ENCODE measurements around the gene LMAN1L. TPM values are rescaled to one million over a fixed set of nuclear protein-coding genes. Genes with fewer than 3 reads are reported as not detected.

Gene LMAN1L
- total RNA-seq, 1 donor from 2014 or later = not detected

DNA sequence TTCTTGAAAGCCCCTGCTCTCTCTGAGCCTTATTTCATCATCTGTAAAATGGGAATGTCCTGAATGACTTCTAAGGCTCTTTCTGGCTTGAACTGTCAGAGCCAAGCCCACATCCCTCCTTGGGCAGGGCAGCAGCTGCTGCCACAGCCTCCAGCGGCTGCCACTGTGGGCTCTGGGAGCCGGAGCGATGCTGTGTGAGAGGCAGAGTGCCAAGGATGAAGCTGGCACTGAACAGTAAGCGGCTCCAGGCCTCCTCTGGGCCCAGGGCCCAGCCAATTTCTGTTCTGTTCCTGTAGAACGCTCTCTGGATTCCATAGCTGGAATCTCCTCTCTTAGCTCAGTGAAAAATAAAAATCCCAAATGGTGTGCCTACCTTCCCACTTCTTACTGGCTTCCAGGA is 18.2 kb downstream of the LMAN1L start:
- Histone ChIP-seq H3K4me3 (ENCODE audit: low read depth, low read length) (no peak overlapping the region), H3K27me3 (ENCODE audit: control insufficient read depth, insufficient read depth, low read length) (peaks cover 28% of the 10 kb centered on the region), H3K36me3 (ENCODE audit: control insufficient read depth, insufficient read depth, low read length) (no peaks in the 10 kb centered on the region)
- no peak for DNase-seq (ENCODE audit: low read depth)
- TF ChIP-seq, protein P1, sequence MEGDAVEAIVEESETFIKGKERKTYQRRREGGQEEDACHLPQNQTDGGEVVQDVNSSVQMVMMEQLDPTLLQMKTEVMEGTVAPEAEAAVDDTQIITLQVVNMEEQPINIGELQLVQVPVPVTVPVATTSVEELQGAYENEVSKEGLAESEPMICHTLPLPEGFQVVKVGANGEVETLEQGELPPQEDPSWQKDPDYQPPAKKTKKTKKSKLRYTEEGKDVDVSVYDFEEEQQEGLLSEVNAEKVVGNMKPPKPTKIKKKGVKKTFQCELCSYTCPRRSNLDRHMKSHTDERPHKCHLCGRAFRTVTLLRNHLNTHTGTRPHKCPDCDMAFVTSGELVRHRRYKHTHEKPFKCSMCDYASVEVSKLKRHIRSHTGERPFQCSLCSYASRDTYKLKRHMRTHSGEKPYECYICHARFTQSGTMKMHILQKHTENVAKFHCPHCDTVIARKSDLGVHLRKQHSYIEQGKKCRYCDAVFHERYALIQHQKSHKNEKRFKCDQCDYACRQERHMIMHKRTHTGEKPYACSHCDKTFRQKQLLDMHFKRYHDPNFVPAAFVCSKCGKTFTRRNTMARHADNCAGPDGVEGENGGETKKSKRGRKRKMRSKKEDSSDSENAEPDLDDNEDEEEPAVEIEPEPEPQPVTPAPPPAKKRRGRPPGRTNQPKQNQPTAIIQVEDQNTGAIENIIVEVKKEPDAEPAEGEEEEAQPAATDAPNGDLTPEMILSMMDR (IDR thresholded peaks at IDR 0.05; ENCODE audit: insufficient read depth, low read length, poor library complexity, severe bottlenecking) = no peak

DNA sequence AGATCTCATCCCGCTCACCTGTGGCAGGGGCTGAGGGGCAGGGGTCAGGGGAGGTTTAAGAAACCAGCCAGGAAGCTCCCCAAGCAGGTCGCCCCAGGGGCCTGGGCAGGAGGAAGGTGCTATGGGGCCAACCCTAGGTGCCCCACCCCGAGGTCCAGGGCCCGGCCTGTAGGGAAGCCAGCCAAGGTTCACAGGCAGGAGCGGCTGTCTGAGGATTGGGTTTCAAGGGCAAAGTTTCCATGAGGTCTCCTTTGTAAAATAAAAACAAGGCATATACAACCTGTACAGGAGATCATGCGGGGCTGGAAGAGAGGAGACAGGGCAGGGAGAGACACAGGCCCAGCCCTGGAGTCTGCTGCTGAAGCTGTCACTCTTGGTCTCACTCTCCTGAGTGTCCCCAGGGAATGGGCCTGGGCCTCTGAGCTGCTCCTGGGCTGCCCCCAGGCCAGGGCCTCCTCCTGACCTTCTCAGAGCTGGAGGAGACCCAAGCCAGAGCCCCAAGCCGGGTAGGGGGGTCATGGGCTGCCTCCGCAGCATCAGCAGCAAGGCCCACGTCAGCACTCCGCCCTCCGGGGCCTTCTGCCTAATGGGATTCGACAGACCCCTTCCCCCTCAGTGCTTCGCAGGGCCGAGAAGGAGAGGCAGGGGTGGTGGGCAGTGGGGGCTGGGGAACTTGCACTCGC is 19.3 kb downstream of the LMAN1L start:
- DNase-seq (ENCODE audit: low read depth) = no peak
- Histone ChIP-seq H3K4me3 (ENCODE audit: low read depth, low read length) (no peak overlapping the region), H3K36me3 (ENCODE audit: control insufficient read depth, insufficient read depth, low read length) (no peaks in the 10 kb centered on the region), H3K27me3 (ENCODE audit: control insufficient read depth, insufficient read depth, low read length) (peaks cover 18% of the 10 kb centered on the region)
- TF ChIP-seq, protein P1 (IDR thresholded peaks at IDR 0.05; ENCODE audit: insufficient read depth, low read length, poor library complexity, severe bottlenecking) = no peak

DNA sequence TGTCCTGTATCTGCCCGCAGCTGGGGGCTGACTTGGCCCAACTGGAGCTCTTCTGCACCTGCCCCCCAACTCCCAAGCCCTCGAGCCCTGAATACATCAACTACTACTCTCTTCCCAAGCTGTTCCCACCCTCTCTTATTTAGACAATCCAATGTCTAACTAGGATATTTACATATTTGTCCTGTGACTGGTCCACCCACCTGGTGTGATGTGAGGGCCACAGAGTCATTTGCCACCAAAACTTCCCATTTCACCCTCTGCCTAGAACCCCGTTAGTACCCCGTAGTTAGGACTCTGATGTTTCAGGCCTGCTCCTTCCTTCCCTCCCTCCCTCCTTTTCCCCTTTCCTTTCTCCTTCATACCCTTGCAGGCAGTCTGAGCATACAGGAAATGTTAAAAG is 20.2 kb downstream of the LMAN1L start:
- H3K36me3 ChIP-seq (ENCODE audit: control insufficient read depth, insufficient read depth, low read length) = no peaks in the 10 kb centered on the region
- DNase-seq (ENCODE audit: low read depth) = no peak
- no peak overlapping the region for H3K4me3 ChIP-seq (ENCODE audit: low read depth, low read length)
- H3K27me3 ChIP-seq (ENCODE audit: control insufficient read depth, insufficient read depth, low read length) = peaks cover 10% of the 10 kb centered on the region
- TF ChIP-seq, protein P1 (IDR thresholded peaks at IDR 0.05; ENCODE audit: insufficient read depth, low read length, poor library complexity, severe bottlenecking) = no peak

DNA sequence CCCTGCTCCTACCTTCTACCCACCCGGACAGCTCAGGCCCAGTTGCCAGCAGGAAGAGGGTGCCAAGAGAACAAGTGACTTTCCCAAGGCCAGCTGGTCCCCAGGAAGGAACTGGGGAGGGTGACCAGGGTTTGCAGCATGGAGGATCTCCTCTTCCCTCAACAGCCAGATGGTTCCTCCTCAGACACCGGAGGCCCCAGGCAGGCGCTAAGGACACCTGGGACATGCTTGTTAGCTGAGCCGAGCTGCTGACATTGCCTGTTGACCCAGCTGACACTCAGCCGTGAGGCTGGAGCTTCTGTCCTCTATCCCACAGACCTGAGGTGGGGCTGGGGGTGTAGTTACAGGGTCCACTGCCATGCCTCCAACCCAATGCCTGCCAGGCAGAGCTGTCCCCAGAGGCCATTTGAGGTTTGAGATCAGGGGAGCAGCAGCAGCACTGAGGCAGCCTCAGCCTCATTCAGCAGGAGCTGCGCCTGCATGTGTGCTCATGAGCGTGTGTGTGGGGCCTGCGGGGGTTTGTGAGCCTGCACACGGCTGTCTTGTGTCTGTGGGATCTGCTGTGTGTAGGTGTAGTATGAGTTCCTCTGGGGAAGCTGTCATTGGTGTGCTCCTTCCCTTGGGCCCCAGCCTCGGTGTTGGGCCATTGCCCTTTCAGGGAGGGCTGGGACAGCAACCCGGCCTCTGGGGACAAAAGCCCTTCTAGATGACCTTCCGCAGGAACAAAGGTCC is 20.9 kb downstream of the LMAN1L start:
- no peak for DNase-seq (ENCODE audit: low read depth)
- no peak overlapping the region for H3K4me3 ChIP-seq (ENCODE audit: low read depth, low read length)
- peaks cover 3% of the 10 kb centered on the region for H3K27me3 ChIP-seq (ENCODE audit: control insufficient read depth, insufficient read depth, low read length)
- TF ChIP-seq, protein P1 (IDR thresholded peaks at IDR 0.05; ENCODE audit: insufficient read depth, low read length, poor library complexity, severe bottlenecking) = no peak
- no peaks in the 10 kb centered on the region for H3K36me3 ChIP-seq (ENCODE audit: control insufficient read depth, insufficient read depth, low read length)

DNA sequence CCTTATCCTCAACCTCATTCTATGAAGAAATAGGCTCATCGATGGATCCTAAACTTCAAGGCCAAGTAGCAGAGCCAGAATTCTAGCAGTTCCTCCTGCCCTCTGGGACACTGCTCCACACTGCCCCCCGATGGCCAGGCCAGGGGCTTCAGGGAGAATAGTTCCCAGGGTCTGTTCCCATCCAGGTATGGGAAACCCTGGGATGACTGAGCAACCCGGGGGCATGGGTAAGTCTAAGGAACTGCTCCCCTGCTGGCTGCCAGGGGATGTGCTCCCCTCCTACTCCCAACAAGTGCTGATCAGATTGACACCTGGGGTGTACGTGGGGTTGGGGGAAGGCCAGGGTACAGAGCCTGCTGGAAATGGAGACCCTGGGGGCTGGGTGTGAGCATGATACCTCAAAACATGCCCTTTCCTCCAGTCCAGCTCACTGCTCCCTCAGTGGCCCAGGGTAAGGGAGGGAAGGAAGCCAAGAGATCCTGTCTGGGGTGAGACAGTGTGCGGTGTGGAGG is 22.7 kb downstream of the LMAN1L start:
- TF ChIP-seq, protein P1 (IDR thresholded peaks at IDR 0.05; ENCODE audit: insufficient read depth, low read length, poor library complexity, severe bottlenecking) = peak; percentile 90
- DNase-seq (ENCODE audit: low read depth) = no peak
- H3K4me3 ChIP-seq (ENCODE audit: low read depth, low read length) = no peak overlapping the region
- no peaks in the 10 kb centered on the region for H3K27me3 ChIP-seq (ENCODE audit: control insufficient read depth, insufficient read depth, low read length)
- no peaks in the 10 kb centered on the region for H3K36me3 ChIP-seq (ENCODE audit: control insufficient read depth, insufficient read depth, low read length)
